ENCODE measurements around the gene CHIT1. TPM values are rescaled to one million over a fixed set of nuclear protein-coding genes. Genes with fewer than 3 reads are reported as not detected.

Gene CHIT1
- total and polyA plus RNA-seq, 2 of the 13 experiments (the other 11 are each of a cell fraction or from before 2014, with no cell fraction given), result not detected

GRCh38 chr1:203267347-203267846 is 37.9 kb upstream of the CHIT1 start:
- in situ Hi-C loops (cut with HindIII; ENCODE audit: extremely low pct_ligation_motif_present, low pct_unique_long_range_greater_than_20kb) (no loop called here), intact Hi-C loops (cut with micrococcal nuclease; ENCODE audit: unreplicated experiment) (loop anchor here (2.0 kb wide), 1 partner anchor 101 kb away; no protein-coding TSS in a partner anchor)
- Histone ChIP-seq H3K4me1 (ENCODE audit: insufficient read depth, low read length) (0 out of 2 replicates have a peak, but pooled peaks cover 5% of the 10 kb centered on the region), H3K79me2 (ENCODE audit: insufficient read depth, low read length) (no peaks in the 10 kb centered on the region), H3K4me2 (ENCODE audit: low read depth, low read length) (peak overlapping the region; percentile 99), H3K4me3 (replicated peaks in 1 of 3; ENCODE audit: insufficient read depth in 1 of 3, low read depth in 2 of 3, low read length in 3 of 3) (peak overlapping the region; percentile 56 to 82 (median 70); a peak in 5 of 6 replicates), H3K27ac (ENCODE audit: extremely low read length, insufficient read depth, low read length) (no peak overlapping the region), H4K20me1 (ENCODE audit: insufficient read depth, low read length) (0 out of 2 replicates have a peak, but pooled peaks cover 2% of the 10 kb centered on the region), H3K27me3 (ENCODE audit: control insufficient read depth in 1 of 2, insufficient read depth in 2 of 2, low read length in 2 of 2) (peaks cover 0 to 3% of the 10 kb centered on the region in 2 experiments; a peak in 3 of 5 replicates), H2AFZ (ENCODE audit: low read length) (peak overlapping the region; percentile 94), H3K9ac (ENCODE audit: insufficient read depth, low read depth, low read length) (peak overlapping the region; percentile 44; the same call in 1 of the 2 replicates), H3K9me3 (ENCODE audit: low read length) (no peaks in the 10 kb centered on the region), H3K36me3 (replicated peaks in 1 of 2; ENCODE audit: control insufficient read depth in 1 of 2, insufficient read depth in 2 of 2, low read length in 2 of 2) (no peaks in the 10 kb centered on the region)
- ChIA-PET CTCF (ENCODE audit: low intra/inter-chr PET ratio, low total read pairs) (interaction anchor here (0.8 to 1.6 kb wide), 6 partner anchors 71 to 228 kb away, joined by 3 to 8 read pairs (median 4); no protein-coding TSS in a partner anchor), POLR2A (no interaction called here)
- BruUV-seq (replicated peaks), result no TSS peak
- peak; percentile 64 for FAIRE-seq
- ATAC-seq, result peak; percentile 80
- WGBS (ENCODE audit: low lambda C conversion rate), result 4% methylated on average over 6 of the region's 20 CpGs
- peak; percentile 72 for DNase-seq (ENCODE audit: low spot score)
- TF ChIP-seq POLR2AphosphoS5 (IDR thresholded peaks at IDR 0.05; ENCODE audit: low read depth, low read length) (no peak), ZMYM2 (CRISPR knock-in tag; IDR thresholded peaks at IDR 0.05) (no peak), NFE2L1 (CRISPR knock-in tag; IDR thresholded peaks at IDR 0.05; ENCODE audit: borderline replicate concordance) (no peak), ZNF687 (CRISPR knock-in tag; IDR thresholded peaks at IDR 0.05) (peak; percentile 50; the same call in 1 of the 2 replicates), MTERF4 (CRISPR knock-in tag; IDR thresholded peaks at IDR 0.05) (no peak), SP1 (IDR thresholded peaks at IDR 0.05) (no peak), SP1 (CRISPR knock-in tag; IDR thresholded peaks at IDR 0.05) (no peak), HIVEP1 (CRISPR knock-in tag; IDR thresholded peaks at IDR 0.05) (no peak), RAD21 (CRISPR knock-in tag; IDR thresholded peaks at IDR 0.05) (no peak), PAXIP1 (CRISPR knock-in tag; conservative IDR thresholded peaks at IDR 0.05) (no peak), GABPB1 (CRISPR knock-in tag; IDR thresholded peaks at IDR 0.05) (peak; percentile 12; the same call in 1 of the 2 replicates), GABPA (IDR thresholded peaks at IDR 0.05; ENCODE audit: low read depth, low read length) (no peak), GABPA (CRISPR knock-in tag; IDR thresholded peaks at IDR 0.05; ENCODE audit: low read depth) (0 out of 2 replicates have a peak, but pooled peaks have one; percentile 17), TP53 (CRISPR knock-in tag; conservative IDR thresholded peaks at IDR 0.05) (no peak), ZNF234 (CRISPR knock-in tag; conservative IDR thresholded peaks at IDR 0.05) (no peak)

Data from HepG2 (cell line).